ENCODE measurements around the gene RPGRIP1.

DNA sequence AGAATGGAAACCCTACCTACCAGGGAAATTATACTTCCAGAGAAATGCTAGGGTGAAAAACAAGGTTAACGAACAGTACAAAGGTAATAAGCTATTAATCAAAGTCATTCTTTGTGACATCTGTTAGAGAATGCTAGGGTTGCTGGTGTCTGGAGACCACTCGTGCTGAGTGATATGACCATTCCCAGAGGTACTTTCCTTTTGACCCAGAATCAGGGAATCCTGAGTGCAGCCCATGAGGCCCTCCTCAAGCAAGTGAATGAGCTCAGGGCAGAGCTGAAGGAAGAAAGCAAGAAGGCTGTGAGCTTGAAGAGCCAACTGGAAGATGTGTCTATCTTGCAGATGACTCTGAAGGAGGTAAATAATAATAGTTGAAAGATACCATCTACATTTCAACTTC, 31.7 kb downstream of the RPGRIP1 start:
- no peak for TF ChIP-seq POLR2A (IDR thresholded peaks at IDR 0.05)
- TF ChIP-seq, protein P1, sequence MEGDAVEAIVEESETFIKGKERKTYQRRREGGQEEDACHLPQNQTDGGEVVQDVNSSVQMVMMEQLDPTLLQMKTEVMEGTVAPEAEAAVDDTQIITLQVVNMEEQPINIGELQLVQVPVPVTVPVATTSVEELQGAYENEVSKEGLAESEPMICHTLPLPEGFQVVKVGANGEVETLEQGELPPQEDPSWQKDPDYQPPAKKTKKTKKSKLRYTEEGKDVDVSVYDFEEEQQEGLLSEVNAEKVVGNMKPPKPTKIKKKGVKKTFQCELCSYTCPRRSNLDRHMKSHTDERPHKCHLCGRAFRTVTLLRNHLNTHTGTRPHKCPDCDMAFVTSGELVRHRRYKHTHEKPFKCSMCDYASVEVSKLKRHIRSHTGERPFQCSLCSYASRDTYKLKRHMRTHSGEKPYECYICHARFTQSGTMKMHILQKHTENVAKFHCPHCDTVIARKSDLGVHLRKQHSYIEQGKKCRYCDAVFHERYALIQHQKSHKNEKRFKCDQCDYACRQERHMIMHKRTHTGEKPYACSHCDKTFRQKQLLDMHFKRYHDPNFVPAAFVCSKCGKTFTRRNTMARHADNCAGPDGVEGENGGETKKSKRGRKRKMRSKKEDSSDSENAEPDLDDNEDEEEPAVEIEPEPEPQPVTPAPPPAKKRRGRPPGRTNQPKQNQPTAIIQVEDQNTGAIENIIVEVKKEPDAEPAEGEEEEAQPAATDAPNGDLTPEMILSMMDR (IDR thresholded peaks at IDR 0.05) = no peak
- TF ChIP-seq POLR2AphosphoS5 (IDR thresholded peaks at IDR 0.05) = no peak

All from prostate gland (tissue), 2 donors.